Sciatic nerve (tissue), 2 donors: Measurements from ENCODE around the gene RIN2. TPM values are rescaled to one million over a fixed set of nuclear protein-coding genes. Genes with fewer than 3 reads are reported as not detected.
"Not testable (repeated sequence)": the region's sequence is repeated elsewhere in the genome, so short reads cannot be mapped to it uniquely, and the experiment has no call there.

Experiments
- ATAC-seq: fragments of 200-7000 bp; cut with Tn5 transposase; one replicate; pipeline ENCODE4 v1.9.1; 2020; ENCODE audit warnings: mild to moderate bottlenecking, moderate library complexity
- DNase-seq: peaks from one replicate; pipeline ENCODE4 v3.0.0-alpha.2; 2020; ENCODE audit warnings: low spot score
- intact Hi-C: fragments of 100-400 bp; cut with DNase I; formaldehyde crosslinking; loops from one replicate; pipeline ENCODE4 v1.14.2; 2022
- total RNA-seq: library from RNA; stranded (reverse); fragmentation: NEBNext Ultra II Directional; extraction: Animal tissue kit (Norgen Biotek cat#: 25700); gene quantifications from one replicate; pipeline ENCODE4 v1.2.1, GENCODE V29; 2021
- donor health status: DM: no; HTN: no; CAD: no.
- donor health status: DM: no; HTN: no; CAD: no.

Gene RIN2
- total RNA-seq, 1 donor from 2014 or later = 94.9 TPM

DNA sequence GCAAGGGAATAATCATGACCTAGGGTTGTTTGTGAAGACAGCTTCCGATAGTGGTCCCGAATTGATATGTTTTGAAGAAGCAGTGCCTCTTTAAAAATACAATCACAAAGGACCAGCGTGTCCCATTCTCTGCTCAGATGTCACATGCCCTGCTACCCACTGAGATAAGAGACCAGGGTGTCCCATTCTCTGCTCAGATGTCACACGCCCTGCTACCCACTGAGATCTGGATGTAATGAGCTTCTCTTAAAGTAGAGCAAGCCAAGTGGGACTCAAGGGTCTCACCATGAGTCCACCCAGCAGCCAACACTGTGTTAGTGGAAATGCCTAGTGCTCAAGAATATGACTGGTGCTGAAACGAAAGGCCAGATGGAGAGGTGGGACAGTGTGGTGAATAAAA lies 22.2 kb downstream of the RIN2 start:
- intact Hi-C loops = loop anchor here (10.0 kb wide), 1 partner anchor 215 kb away; no protein-coding TSS in a partner anchor
- DNase-seq (no peak), ATAC-seq (no peak)

DNA sequence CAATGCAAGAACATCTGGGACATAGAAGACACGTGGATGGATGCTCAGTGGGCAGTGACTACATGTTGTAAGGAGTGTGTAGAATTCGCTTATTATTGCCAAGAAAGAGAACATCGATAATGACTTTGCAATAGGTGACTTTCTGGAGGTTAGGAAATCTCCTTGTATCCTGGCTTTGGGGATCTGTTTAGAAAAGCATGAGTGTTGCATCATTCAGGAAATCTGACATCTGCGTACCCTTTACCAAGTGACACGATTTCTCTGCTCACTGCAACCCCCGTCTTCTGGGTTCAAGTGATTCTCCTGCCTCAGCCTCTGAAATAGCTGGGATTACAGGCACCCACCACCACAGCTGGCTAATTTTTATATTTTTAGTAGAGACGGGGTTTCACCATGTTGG lies 23.2 kb downstream of the RIN2 start:
- intact Hi-C loops = loop anchor here (10.0 kb wide), 1 partner anchor 214 kb away; no protein-coding TSS in a partner anchor
- DNase-seq (no peak), ATAC-seq (no peak)

GRCh38 chr20:19782669-19783068 lies 24.6 kb downstream of the RIN2 start:
- intact Hi-C loops = loop anchor here (10.0 kb wide), 1 partner anchor 212 kb away; no protein-coding TSS in a partner anchor
- no peak for DNase-seq
- ATAC-seq = no peak

DNA sequence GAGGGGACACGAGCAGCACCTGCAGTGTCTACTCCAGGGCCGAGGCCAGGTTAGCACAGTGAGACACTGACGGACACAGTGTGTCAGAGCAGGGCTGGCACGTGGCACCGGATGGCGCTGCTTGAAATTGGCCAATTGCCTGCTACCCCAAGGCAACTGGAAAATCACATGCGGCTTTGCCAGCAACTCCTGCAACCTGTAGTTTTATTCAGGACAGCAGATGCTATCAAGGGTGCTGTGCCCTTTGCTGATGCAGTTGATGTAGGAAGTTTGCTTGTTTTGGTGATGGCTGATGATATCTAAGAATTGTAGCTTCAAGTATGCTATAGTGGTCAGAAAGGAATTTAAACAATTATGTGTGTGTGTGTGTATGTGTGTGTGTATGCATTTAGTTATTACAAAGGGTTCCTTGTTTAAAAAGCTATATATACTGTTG lies 25.9 kb downstream of the RIN2 start:
- ATAC-seq (no peak), DNase-seq (no peak)
- intact Hi-C loops = loop anchor here (10.0 kb wide), 1 partner anchor 211 kb away; no protein-coding TSS in a partner anchor

GRCh38 chr20:19784511-19785172 lies 26.6 kb downstream of the RIN2 start:
- intact Hi-C loops = loop anchor here (10.0 kb wide), 1 partner anchor 210 kb away; no protein-coding TSS in a partner anchor
- DNase-seq = no peak

GRCh38 chr20:19785173-19785982 lies 27.3 kb downstream of the RIN2 start:
- intact Hi-C loops = loop anchor here (10.0 kb wide), 1 partner anchor 209 kb away; no protein-coding TSS in a partner anchor
- peak; percentile 48 for ATAC-seq
- DNase-seq = no peak

More at GRCh38 chr20:19784511-19785172, 26.6 kb downstream of the RIN2 start:
- ATAC-seq = peak; percentile 91

GRCh38 chr20:19785983-19786285 lies 27.9 kb downstream of the RIN2 start:
- intact Hi-C loops = loop anchor here (10.0 kb wide), 1 partner anchor 209 kb away; no protein-coding TSS in a partner anchor
- ATAC-seq = no peak

DNA sequence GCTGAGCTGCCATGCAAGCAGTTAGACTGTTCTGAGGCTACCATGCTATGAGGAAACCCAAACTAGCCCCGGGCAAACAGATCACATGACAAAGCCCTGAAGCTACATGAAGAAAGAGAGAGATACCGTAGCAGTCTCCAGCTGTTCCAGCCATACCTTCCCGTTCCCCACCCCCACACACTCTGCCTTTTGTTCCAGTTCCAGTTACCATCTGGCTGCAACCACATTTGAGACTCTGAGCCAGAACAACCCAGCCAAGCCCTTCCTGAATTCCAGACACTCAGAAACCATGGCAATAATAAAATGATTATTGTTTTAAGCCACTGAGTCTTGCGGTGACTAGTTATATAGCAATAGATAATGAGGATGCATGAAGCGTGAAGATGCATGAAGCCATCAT lies 28.3 kb downstream of the RIN2 start:
- no peak for DNase-seq
- intact Hi-C loops = loop anchor here (10.0 kb wide), 1 partner anchor 208 kb away; no protein-coding TSS in a partner anchor
- peak; percentile 39 for ATAC-seq

More at GRCh38 chr20:19785983-19786285, 27.9 kb downstream of the RIN2 start:
- DNase-seq = no peak

DNA sequence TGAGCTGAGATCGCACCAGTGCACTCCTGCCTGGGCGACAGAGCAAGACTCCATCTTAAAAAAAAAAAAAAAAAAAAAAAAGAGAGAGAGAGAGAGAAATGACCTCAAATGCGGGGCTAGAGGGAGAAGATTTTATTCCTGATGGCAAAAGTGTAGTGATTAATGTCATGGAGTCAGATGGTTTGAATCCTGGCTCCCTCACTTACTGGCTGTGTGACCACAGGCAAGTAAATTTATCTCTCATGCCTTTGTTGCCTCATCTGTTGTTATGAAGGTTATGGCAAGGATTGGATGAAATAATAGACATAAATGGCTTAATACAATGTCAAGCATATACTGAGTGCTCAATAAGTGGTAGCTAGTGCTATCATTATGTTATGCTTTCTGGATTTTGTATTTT lies 29.3 kb downstream of the RIN2 start:
- ATAC-seq (no peak), DNase-seq (no peak)
- intact Hi-C loops = loop anchor here (10.0 kb wide), 1 partner anchor 207 kb away; no protein-coding TSS in a partner anchor

DNA sequence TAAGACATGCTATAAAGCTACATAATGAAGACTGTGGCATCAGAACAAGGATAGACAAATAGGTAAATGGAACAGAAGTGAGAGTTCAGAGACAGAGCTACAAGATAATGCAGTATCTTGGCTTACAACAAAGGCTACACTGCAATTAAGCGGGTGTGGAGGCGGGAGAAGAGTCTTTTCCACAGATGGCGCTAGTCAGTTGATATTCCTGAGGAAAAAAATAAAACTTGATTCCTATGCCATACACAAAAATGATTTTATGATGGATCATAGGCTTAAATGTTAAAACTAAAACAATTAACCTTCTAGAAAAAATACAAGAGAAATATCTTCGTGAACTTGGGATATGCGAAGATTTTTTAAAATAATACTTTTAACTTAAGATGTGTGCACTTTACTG lies 31.0 kb downstream of the RIN2 start:
- intact Hi-C loops = loop anchor here (10.0 kb wide), 1 partner anchor 206 kb away; no protein-coding TSS in a partner anchor
- ATAC-seq = no peak
- DNase-seq = no peak

- intact Hi-C loops = loop anchor here (10.0 kb wide), 1 partner anchor 205 kb away; no protein-coding TSS in a partner anchor
- no peak for DNase-seq
- ATAC-seq = no peak
Observed at GRCh38 chr20:19789446-19789845, 31.4 kb downstream of the RIN2 start.

- ATAC-seq (no peak), DNase-seq (no peak)
- intact Hi-C loops = no loop called here
Observed at GRCh38 chr20:19791887-19792286, 33.8 kb downstream of the RIN2 start.

DNA sequence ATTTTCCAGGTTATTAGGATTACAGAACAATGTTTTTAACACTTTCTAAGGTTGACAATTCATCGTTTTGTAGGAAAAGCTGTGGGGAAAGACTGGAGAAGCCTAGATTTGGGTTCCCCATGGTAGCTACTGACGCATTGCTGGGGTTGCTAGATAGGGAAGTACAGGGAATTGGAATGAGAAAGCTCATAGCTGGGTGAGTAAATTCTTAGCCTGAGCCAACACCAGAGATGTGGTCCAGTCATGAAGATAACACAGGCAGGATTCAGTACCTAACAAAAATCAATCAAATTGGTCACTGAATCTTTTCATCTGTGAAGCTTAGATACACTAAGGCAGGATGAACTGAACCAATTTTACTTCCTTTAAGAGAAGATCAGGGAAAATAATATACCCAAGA lies 35.7 kb downstream of the RIN2 start:
- intact Hi-C loops = no loop called here
- ATAC-seq (no peak), DNase-seq (no peak)

- peak; percentile 86 for ATAC-seq
- intact Hi-C loops = no loop called here
- DNase-seq = no peak
Observed at GRCh38 chr20:19794941-19795340, 36.9 kb downstream of the RIN2 start.

DNA sequence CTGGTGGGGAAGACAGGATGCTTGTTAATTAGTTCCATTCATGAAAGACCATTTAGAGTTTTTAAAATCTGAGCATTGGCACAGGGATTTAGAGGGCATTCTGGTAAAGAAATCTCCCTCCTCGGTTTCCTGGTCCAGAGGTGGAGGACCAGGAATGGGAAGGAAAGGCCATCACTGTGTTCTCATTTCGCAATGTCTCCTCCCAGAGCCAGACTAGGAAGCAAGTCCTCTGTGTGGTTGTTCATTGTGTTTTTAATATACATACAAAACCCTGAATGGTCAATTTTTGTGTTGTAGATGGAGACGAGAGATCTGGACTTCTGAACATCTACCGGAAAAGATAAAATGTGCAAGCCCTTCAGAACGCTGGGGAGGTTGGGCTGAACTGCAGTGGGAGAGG lies 41.3 kb downstream of the RIN2 start:
- ATAC-seq = no peak
- intact Hi-C loops = no loop called here

GRCh38 chr20:19802099-19802491 lies 44.0 kb downstream of the RIN2 start:
- ATAC-seq (no peak), DNase-seq (no peak)
- intact Hi-C loops = no loop called here

More for the DNA sequence above, 41.3 kb downstream of the RIN2 start:
- no peak for DNase-seq

GRCh38 chr20:19802492-19803158 lies 44.6 kb downstream of the RIN2 start:
- DNase-seq (no peak), ATAC-seq (no peak)
- intact Hi-C loops = no loop called here

DNA sequence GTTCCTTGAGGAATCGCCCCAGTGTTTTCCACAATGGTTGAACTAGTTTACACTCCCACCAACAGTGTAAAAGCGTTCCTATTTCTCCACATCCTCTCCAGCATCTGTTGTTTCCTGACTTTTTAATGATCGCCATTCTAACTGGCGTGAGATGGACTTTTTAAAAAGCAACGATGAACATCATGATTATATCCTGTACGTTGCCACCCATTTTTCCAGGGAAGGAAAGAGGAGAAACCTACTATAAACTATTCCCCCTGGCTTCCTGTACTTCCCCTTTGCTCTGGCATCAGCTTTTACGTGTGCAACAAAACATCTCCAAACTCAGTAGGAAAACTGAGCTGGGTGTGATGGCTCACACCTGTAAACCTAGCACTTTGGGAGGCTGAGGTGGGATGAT lies 48.2 kb downstream of the RIN2 start:
- DNase-seq, ATAC-seq, intact Hi-C loops: not testable (repeated sequence)

GRCh38 chr20:19806806-19807190 lies 48.7 kb downstream of the RIN2 start:
- ATAC-seq (no peak), DNase-seq (no peak)
- intact Hi-C loops = no loop called here
